ENCODE results near the gene GPR31.

- TF ChIP-seq CTCF (IDR thresholded peaks at IDR 0.05; ENCODE audit: low read depth, low read length) (no peak), MYC (IDR thresholded peaks at IDR 0.05; ENCODE audit: low read depth, low read length) (no peak), MAX (IDR thresholded peaks at IDR 0.05; ENCODE audit: low read depth, low read length) (no peak), POLR2A (IDR thresholded peaks at IDR 0.05; ENCODE audit: extremely low read depth, insufficient read length) (no peak)
Observed at GRCh38 chr6:167157414-167157813, 366 bp downstream of the GPR31 start.

All from NB4 (cell line).